Gastroesophageal sphincter (tissue), 4 donors: ENCODE data around the gene METTL16. TPM values are rescaled to one million over a fixed set of nuclear protein-coding genes. Genes with fewer than 3 reads are reported as not detected.

Experiments
- ATAC-seq: fragments of 150-250 bp; one replicate; pipeline ENCODE4 v1.9.1; 2016; ENCODE audit warnings: mild to moderate bottlenecking, moderate library complexity
- H3K27ac ChIP-seq, 4 donors: fragments of 200-600 bp; sonication (generic) in 3 of 4; 1 replicate in 3 of 4; 2 replicates in 1 of 4; pipeline ENCODE4 v1.5.1; 2016 to 2019
- H3K27me3 ChIP-seq: fragments of 200-600 bp; sonication (generic); one replicate; pipeline ENCODE4 v1.5.1; 2019
- H3K36me3 ChIP-seq, 2 donors: fragments of 200-600 bp; sonication (generic); one replicate each; pipeline ENCODE4 v1.5.1; 2019; ENCODE audit warnings: control low read depth in 1 of 2
- H3K4me1 ChIP-seq, 3 donors: fragments of 200-600 bp; sonication (generic); 1 replicate in 2 of 3; 2 replicates in 1 of 3; pipeline ENCODE4 v1.5.1; 2016 to 2019; ENCODE audit warnings: control low read depth in 2 of 3
- H3K4me3 ChIP-seq, 2 donors: fragments of 200-600 bp; sonication (generic); one replicate each; pipeline ENCODE4 v1.5.1; 2019; ENCODE audit warnings: mild to moderate bottlenecking in 1 of 2, moderate library complexity in 1 of 2
- H3K9me3 ChIP-seq, 3 donors: fragments of 200-600 bp; sonication (generic); one replicate each; pipeline ENCODE4 v1.5.1; 2017 to 2019; ENCODE audit warnings: control low read depth in 2 of 3
- CTCF ChIP-seq, 4 experiments: fragments of 200-600 bp in 2 of 4; fragments of 450-650 bp in 2 of 4; sonication (generic) in 1 of 4; IDR thresholded peaks; one replicate each; pipeline ENCODE4 v1.5.1; 2017 to 2019; ENCODE audit warnings: antibody characterized with exemption in 4 of 4, mild to moderate bottlenecking in 2 of 4, moderate library complexity in 2 of 4
- EP300 ChIP-seq: sonication (generic); formaldehyde crosslinking; IDR thresholded peaks from one replicate; pipeline ENCODE4 v1.6.1; 2017; ENCODE audit warnings: antibody characterized with exemption, mild to moderate bottlenecking
- POLR2A ChIP-seq, 2 donors: fragments of 450-650 bp; IDR thresholded peaks; one replicate each; pipeline ENCODE4 v1.6.1; 2017; ENCODE audit warnings: antibody characterized with exemption in 2 of 2, mild to moderate bottlenecking in 2 of 2, moderate library complexity in 1 of 2
- POLR2AphosphoS5 ChIP-seq: sonication (generic); formaldehyde crosslinking; IDR thresholded peaks from one replicate; pipeline ENCODE4 v1.6.1; 2017; ENCODE audit warnings: antibody characterized with exemption
- WGBS, 2 donors: methylation state at CpG; one replicate each; pipeline ENCODE4 v1.1.5; 2018; ENCODE audit warnings: low coverage in 1 of 2; 5-methylcytosine and 5-hydroxymethylcytosine counted together
- total RNA-seq, 4 donors: library from RNA; depleted of rRNA; stranded (reverse); fragments of >200 nt; gene quantifications; one replicate each; pipeline ENCODE4 v1.1.0, GENCODE V29; 2016

The METTL16 gene
- total RNA-seq, 4 donors from 2014 or later = 30.7 to 68.0 (median 58.7) TPM

- H3K9me3 ChIP-seq = no peaks in the 10 kb centered on the region
- H3K4me3 ChIP-seq = no peak overlapping the region
- H3K27me3 ChIP-seq = no peaks in the 10 kb centered on the region
- H3K36me3 ChIP-seq = peaks cover 0 to 87% of the 10 kb centered on the region in 2 donors
- no peak for ATAC-seq
- TF ChIP-seq POLR2A (IDR thresholded peaks at IDR 0.05) (no peak), CTCF (IDR thresholded peaks at IDR 0.05) (no peak), POLR2AphosphoS5 (no peak), EP300 (no peak)
- H3K27ac ChIP-seq = no peak overlapping the region
- 35 to 43% methylated on average over 9 of the region's 9 CpGs for WGBS, 2 donors
- H3K4me1 ChIP-seq = no peaks in the 10 kb centered on the region
These were observed 76.4 kb downstream of the METTL16 start for GRCh38 chr17:2435181-2435741.

- Histone ChIP-seq H3K27me3 (no peaks in the 10 kb centered on the region), H3K27ac (no peak overlapping the region), H3K36me3 (peaks cover 0 to 72% of the 10 kb centered on the region in 2 donors), H3K4me1 (no peaks in the 10 kb centered on the region), H3K4me3 (no peak overlapping the region), H3K9me3 (no peaks in the 10 kb centered on the region)
- TF ChIP-seq POLR2AphosphoS5 (no peak), EP300 (no peak), CTCF (IDR thresholded peaks at IDR 0.05) (no peak), POLR2A (IDR thresholded peaks at IDR 0.05) (no peak)
- WGBS, 2 donors = 73 to 87% methylated on average over 7 to 11 of the region's 11 CpGs
- ATAC-seq = no peak
These were observed 78.0 kb downstream of the METTL16 start for GRCh38 chr17:2433696-2434095.

- Histone ChIP-seq H3K27me3 (no peaks in the 10 kb centered on the region), H3K36me3 (peaks cover 0 to 20% of the 10 kb centered on the region in 2 donors), H3K4me1 (no peaks in the 10 kb centered on the region), H3K4me3 (no peak overlapping the region), H3K27ac (no peak overlapping the region), H3K9me3 (no peaks in the 10 kb centered on the region)
- ATAC-seq = no peak
- 80 to 100% methylated on average over 1 of the region's 1 CpG for WGBS, 2 donors
- TF ChIP-seq POLR2A (IDR thresholded peaks at IDR 0.05) (no peak), CTCF (IDR thresholded peaks at IDR 0.05) (no peak), POLR2AphosphoS5 (no peak), EP300 (no peak)
These were observed 83.8 kb downstream of the METTL16 start for GRCh38 chr17:2427910-2428309.

- Histone ChIP-seq H3K27me3 (no peaks in the 10 kb centered on the region), H3K4me1 (no peaks in the 10 kb centered on the region), H3K36me3 (peaks cover 0 to 16% of the 10 kb centered on the region in 2 donors), H3K27ac (no peak overlapping the region), H3K9me3 (no peaks in the 10 kb centered on the region), H3K4me3 (no peak overlapping the region)
- TF ChIP-seq EP300 (no peak), POLR2A (IDR thresholded peaks at IDR 0.05) (no peak), CTCF (IDR thresholded peaks at IDR 0.05) (no peak), POLR2AphosphoS5 (no peak)
- WGBS, 2 donors = 34 to 67% methylated on average over 2 of the region's 2 CpGs
- no peak for ATAC-seq
These were observed 84.5 kb downstream of the METTL16 start for GRCh38 chr17:2427215-2427614.

- Histone ChIP-seq H3K4me1 (peaks cover 0 to 23% (median 11%) of the 10 kb centered on the region in 3 donors), H3K9me3 (no peaks in the 10 kb centered on the region), H3K4me3 (no peak overlapping the region), H3K27me3 (no peaks in the 10 kb centered on the region), H3K36me3 (peaks cover 0 to 26% of the 10 kb centered on the region in 2 donors), H3K27ac (no peak overlapping the region)
- WGBS, 2 donors = 96% methylated on average over 6 of the region's 6 CpGs; no CpG with 5 or more reads in 1 of the 2 donors
- no peak for TF ChIP-seq EP300
- no peak for TF ChIP-seq POLR2A (IDR thresholded peaks at IDR 0.05)
- no peak for TF ChIP-seq POLR2AphosphoS5
- TF ChIP-seq CTCF (IDR thresholded peaks at IDR 0.05) = no peak
- no peak for ATAC-seq
These were observed 88.4 kb downstream of the METTL16 start for GRCh38 chr17:2423271-2423670.
